Measurements from ENCODE around the gene AIFM1.

AIFM1 gene

GRCh38 chrX:130165703-130166502 lies at the start of gene AIFM1:
Gene AIFM1 (minus strand): TSS chrX:130165841. CDS start chrX:130165656, 185 bp downstream.
- peak; percentile 89 for DNase-seq

- no peak for DNase-seq
Observed at GRCh38 chrX:130213376-130213775, 47.7 kb upstream of the AIFM1 start.

GRCh38 chrX:130212371-130212770 lies 46.7 kb upstream of the AIFM1 start:
- DNase-seq: no peak

- no peak for DNase-seq
Observed at GRCh38 chrX:130211415-130212186, 46.0 kb upstream of the AIFM1 start.

- no peak for DNase-seq
Observed at GRCh38 chrX:130204647-130205046, 39.0 kb upstream of the AIFM1 start.

GRCh38 chrX:130197464-130197863 lies 31.8 kb upstream of the AIFM1 start:
- DNase-seq: no peak

- DNase-seq: no peak
Observed at GRCh38 chrX:130196466-130196865, 30.8 kb upstream of the AIFM1 start.

- no peak for DNase-seq
Observed at GRCh38 chrX:130190801-130191200, 25.2 kb upstream of the AIFM1 start.

- DNase-seq: no peak
Observed at GRCh38 chrX:130186651-130187050, 21.0 kb upstream of the AIFM1 start.

- DNase-seq: no peak
Observed at GRCh38 chrX:130184857-130185256, 19.2 kb upstream of the AIFM1 start.

- DNase-seq: no peak
Observed at GRCh38 chrX:130184168-130184567, 18.5 kb upstream of the AIFM1 start.

- no peak for DNase-seq
Observed at GRCh38 chrX:130179579-130180215, 14.1 kb upstream of the AIFM1 start.

- no peak for DNase-seq
Observed at GRCh38 chrX:130179170-130179569, 13.5 kb upstream of the AIFM1 start.

- no peak for DNase-seq
Observed at GRCh38 chrX:130176942-130177341, 11.3 kb upstream of the AIFM1 start.

GRCh38 chrX:130176354-130176776 lies 10.7 kb upstream of the AIFM1 start:
- no peak for DNase-seq

- no peak for DNase-seq
Observed at GRCh38 chrX:130174937-130175336, 9.3 kb upstream of the AIFM1 start.

GRCh38 chrX:130174045-130174704 lies 8.5 kb upstream of the AIFM1 start:
- no peak for DNase-seq

GRCh38 chrX:130173190-130173895 lies 7.7 kb upstream of the AIFM1 start:
- DNase-seq: no peak

GRCh38 chrX:130172127-130172845 lies 6.6 kb upstream of the AIFM1 start:
- DNase-seq: no peak

GRCh38 chrX:130171446-130172126 lies 5.9 kb upstream of the AIFM1 start, which contains the start of gene RAB33A:
Gene RAB33A (plus strand): TSS chrX:130171962. CDS start chrX:130172063, 101 bp downstream.
- DNase-seq: no peak

All from NCI-H2029 (cell line).